Fibroblast of villous mesenchyme (primary cell): ENCODE measurements around the gene NELFE. TPM values are rescaled to one million over a fixed set of nuclear protein-coding genes. Genes with fewer than 3 reads are reported as not detected.
A peak's percentile ranks its signal among the peaks of the same experiment; 100 is the strongest.

ENCODE experiments used
- DNase-seq: peaks from one replicate; pipeline ENCODE4 v3.0.0-alpha.2; 2010; ENCODE audit warnings: low read depth
- H3K4me3 ChIP-seq: 2 replicates; pipeline ENCODE4 v1.5.1; 2011; ENCODE audit warnings: low read depth, mild to moderate bottlenecking, low read length
- total RNA-seq: library from RNA; depleted of rRNA; stranded (reverse); fragments of >200 nt; gene quantifications from 2 replicates; pipeline ENCODE4 v1.2.3, GENCODE V29; 2012
- TF ChIP-seq, protein P1 (sequence below): IDR thresholded peaks from 2 replicates; pipeline ENCODE4 v1.5.1; 2012; ENCODE audit warnings: low read depth, mild to moderate bottlenecking, low read length; ENCODE audit not compliant: insufficient read depth

The NELFE gene
- total RNA-seq, 1 donor, result 106 TPM

DNA sequence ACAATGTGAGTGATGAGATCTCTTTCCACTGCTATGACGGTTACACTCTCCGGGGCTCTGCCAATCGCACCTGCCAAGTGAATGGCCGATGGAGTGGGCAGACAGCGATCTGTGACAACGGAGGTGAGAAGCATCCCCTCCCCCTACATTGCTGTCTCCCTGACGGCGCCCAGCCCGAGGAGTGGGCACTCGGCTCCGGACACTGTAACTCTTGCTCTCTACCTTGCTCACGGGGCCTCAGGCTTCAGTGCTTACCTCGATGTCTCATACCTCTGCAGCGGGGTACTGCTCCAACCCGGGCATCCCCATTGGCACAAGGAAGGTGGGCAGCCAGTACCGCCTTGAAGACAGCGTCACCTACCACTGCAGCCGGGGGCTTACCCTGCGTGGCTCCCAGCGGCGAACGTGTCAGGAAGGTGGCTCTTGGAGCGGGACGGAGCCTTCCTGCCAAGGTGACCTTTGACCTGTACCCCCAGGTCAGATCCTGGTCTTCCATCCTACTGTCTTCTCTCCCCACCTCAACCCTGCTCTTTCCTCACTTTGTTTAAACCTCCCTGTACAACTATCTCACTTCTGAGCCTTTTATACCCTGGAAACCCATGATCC is 11.6 kb downstream of the NELFE start:
- TF ChIP-seq, protein P1, sequence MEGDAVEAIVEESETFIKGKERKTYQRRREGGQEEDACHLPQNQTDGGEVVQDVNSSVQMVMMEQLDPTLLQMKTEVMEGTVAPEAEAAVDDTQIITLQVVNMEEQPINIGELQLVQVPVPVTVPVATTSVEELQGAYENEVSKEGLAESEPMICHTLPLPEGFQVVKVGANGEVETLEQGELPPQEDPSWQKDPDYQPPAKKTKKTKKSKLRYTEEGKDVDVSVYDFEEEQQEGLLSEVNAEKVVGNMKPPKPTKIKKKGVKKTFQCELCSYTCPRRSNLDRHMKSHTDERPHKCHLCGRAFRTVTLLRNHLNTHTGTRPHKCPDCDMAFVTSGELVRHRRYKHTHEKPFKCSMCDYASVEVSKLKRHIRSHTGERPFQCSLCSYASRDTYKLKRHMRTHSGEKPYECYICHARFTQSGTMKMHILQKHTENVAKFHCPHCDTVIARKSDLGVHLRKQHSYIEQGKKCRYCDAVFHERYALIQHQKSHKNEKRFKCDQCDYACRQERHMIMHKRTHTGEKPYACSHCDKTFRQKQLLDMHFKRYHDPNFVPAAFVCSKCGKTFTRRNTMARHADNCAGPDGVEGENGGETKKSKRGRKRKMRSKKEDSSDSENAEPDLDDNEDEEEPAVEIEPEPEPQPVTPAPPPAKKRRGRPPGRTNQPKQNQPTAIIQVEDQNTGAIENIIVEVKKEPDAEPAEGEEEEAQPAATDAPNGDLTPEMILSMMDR, result no peak

DNA sequence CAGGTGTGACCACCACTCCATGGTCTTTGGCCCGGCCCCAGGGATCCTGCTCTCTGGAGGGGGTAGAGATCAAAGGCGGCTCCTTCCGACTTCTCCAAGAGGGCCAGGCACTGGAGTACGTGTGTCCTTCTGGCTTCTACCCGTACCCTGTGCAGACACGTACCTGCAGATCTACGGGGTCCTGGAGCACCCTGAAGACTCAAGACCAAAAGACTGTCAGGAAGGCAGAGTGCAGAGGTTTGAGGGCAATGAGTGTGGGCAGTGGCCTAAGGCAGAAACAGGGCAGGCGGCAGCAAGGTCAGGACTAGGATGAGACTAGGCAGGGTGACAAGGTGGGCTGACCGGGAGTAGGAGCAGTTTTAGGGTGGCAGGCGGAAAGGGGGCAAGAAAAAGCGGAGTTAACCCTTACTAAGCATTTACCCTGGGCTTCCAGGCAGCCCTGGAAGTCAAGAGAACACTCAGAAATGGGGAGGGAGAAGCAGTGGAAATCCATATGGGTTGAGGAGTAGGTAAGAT is 12.3 kb downstream of the NELFE start:
- no peak overlapping the region for H3K4me3 ChIP-seq
- TF ChIP-seq, protein P1, result no peak
- DNase-seq, result no peak

More for the DNA sequence above, 11.6 kb downstream of the NELFE start:
- DNase-seq, result no peak
- H3K4me3 ChIP-seq, result no peak overlapping the region

DNA sequence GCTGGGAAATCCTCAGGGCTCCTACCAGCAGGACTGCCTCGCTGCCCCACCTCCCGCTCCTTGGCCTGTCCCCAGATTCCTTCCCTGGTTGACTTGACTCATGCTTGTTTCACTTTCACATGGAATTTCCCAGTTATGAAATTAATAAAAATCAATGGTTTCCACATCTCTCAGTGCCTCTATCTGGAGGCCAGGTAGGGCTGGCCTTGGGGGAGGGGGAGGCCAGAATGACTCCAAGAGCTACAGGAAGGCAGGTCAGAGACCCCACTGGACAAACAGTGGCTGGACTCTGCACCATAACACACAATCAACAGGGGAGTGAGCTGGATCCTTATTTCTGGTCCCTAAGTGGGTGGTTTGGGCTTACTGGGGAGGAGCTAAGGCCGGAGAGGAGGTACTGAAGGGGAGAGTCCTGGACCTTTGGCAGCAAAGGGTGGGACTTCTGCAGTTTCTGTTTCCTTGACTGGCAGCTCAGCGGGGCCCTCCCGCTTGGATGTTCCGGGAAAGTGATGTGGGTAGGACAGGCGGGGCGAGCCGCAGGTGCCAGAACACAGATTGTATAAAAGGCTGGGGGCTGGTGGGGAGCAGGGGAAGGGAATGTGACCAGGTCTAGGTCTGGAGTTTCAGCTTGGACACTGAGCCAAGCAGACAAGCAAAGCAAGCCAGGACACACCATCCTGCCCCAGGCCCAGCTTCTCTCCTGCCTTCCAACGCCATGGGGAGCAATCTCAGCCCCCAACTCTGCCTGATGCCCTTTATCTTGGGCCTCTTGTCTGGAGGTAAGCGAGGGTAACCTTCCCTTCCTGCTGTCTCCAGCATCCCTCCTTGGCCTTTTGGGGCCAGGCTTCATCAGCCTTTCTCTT is 13.0 kb downstream of the NELFE start, which contains the start of gene CFB:
Gene CFB, plus strand, starts transcription at position 589 of the 863 bp plus-strand sequence. Its CDS starts 127 bp downstream, at position 716.
- peak within 1 kb of the TSS; percentile 31 for H3K4me3 ChIP-seq
- DNase-seq, result peak; percentile 86
- TF ChIP-seq, protein P1, result no peak

DNA sequence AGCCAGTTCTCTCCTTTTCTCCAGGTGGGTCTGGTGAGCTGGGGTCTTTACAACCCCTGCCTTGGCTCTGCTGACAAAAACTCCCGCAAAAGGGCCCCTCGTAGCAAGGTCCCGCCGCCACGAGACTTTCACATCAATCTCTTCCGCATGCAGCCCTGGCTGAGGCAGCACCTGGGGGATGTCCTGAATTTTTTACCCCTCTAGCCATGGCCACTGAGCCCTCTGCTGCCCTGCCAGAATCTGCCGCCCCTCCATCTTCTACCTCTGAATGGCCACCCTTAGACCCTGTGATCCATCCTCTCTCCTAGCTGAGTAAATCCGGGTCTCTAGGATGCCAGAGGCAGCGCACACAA is 13.6 kb downstream of the NELFE start:
- TF ChIP-seq, protein P1, result no peak
- no peak for DNase-seq
- no peak overlapping the region for H3K4me3 ChIP-seq

DNA sequence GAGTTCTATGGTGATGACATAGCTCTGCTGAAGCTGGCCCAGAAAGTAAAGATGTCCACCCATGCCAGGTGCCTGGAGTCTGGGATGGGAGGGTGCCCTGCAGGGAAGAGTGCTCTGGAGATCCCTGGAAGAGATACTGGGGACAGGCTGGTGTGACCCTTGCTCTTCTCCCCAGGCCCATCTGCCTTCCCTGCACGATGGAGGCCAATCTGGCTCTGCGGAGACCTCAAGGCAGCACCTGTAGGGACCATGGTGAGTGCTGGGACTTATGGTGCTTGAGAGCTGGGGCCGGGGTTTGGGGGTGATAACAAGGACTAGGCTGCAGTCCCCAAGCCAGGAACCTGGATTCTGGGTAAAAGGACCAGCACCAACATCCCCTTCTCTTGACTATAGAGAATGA is 15.0 kb downstream of the NELFE start:
- no peak for DNase-seq
- no peak overlapping the region for H3K4me3 ChIP-seq
- TF ChIP-seq, protein P1, result no peak

DNA sequence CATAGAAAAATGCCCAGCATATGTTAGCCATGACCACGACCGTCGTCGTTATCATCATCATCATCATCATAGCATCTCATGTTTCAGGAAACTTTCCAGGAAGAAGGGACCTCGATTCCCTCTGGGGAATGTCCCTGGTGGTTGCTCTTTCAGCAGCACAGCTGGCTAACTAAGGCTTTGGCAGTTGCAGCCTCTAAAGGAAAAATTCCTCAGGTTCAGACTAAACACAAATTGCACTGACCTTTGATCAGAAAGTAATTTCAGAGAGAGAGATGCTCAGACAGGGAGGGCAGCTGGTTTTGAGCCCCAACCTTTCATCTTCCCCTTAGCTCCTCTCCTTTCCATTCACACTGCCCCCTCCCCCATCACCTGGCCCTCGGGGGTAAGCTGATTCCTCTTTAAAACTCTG is 18.5 kb downstream of the NELFE start:
- no peak overlapping the region for H3K4me3 ChIP-seq
- TF ChIP-seq, protein P1, result no peak
- peak; percentile 52 for DNase-seq
